ENCODE measurements around the gene SETD3.

The SETD3 gene

DNA sequence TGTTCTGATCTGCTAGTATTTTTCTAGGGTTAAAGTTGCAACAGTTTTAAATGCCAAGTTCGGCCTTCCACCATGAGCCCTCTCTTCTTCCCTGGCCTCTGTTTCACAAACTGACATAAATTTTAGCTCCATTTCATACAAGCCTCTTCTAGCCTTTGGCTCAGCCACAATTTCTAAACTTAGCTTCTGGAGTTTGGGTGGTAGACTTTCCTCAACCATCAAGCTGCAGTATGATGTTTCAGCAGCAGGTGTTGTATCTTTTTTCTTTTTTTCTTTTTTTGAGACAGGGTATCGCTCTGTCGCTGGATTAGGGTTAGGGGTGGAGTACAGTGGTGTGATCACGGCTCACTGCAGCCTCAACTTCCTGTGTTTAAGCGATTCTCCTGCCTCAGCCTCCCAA is 29.4 kb downstream of the SETD3 start:
- no peak for DNase-seq

DNA sequence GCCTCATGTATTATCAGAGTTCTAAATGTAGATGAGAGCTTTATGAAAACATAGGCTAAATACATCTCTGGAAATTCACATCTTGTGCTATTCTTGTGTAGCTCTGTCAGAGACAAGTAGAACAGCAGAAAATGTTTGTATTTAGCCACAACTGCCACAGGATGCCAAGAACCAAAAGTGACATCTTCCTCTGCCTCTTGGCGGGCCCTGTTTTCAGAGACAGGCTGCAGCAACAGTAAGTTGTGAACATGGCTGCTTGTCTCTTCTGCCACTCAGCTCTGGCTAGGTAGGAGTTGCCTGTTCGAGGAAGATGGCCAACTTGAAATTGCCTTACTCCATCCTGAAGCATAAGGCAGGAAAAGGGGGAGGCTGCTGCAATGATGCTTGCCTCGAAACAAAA is 30.4 kb downstream of the SETD3 start:
- no peak for DNase-seq

DNA sequence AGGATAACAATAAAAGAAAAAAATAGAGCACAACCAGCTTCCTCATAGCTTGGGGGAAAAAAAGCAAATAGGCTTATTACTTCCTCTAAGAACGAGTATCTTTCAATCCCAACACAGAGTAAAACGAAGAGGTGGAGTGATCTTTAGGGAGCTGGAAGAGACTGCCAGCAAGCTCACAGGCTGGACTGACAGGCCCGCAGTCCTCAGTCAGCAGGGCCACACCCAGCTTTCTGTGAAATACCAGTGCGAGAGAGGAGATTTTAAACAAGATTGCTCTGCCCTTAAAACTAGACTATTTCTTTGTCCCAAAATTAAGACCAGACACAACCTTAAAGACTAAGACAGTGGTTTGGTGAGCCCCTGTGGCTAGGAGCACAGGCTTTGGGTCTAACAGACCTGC is 32.9 kb downstream of the SETD3 start:
- no peak for DNase-seq

DNA sequence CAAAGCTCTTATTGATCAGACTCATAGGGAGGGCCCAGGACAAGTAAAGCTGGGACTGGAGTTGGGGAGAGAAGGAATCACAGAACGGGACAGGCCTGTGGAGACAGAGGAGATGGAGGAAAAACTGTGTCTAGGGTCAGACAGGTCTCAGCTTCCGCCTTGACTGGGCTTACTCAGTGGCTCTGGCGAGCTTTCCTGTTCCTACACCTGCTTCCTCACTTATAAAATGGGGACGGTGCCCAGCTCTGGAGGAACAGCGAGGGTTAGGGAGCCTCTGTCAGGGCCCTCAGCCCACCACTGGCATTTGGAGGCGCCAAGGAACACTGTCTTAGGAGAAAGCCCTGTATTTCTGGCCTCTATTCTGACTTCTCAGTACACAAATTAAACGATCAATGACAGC is 34.7 kb downstream of the SETD3 start:
- DNase-seq: no peak

DNA sequence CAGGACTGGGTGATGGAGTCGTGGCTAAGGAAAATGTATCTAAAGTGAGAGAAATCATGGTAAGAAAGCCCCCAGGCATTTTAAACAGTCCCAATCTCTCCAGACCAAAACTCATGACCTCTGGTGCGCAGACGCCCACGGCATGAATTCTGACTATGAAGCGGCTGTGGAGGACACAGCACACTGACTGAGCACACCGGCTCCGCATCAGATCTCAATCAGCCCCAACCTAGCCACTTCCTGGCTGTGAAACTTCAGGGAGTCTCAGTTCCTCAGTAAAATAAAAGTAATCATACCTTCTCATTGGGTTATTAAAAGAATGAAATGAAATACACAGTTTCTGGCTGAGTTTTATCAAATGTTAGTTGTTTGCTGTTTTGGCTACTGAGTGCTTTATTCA is 38.7 kb downstream of the SETD3 start:
- no peak for DNase-seq

DNA sequence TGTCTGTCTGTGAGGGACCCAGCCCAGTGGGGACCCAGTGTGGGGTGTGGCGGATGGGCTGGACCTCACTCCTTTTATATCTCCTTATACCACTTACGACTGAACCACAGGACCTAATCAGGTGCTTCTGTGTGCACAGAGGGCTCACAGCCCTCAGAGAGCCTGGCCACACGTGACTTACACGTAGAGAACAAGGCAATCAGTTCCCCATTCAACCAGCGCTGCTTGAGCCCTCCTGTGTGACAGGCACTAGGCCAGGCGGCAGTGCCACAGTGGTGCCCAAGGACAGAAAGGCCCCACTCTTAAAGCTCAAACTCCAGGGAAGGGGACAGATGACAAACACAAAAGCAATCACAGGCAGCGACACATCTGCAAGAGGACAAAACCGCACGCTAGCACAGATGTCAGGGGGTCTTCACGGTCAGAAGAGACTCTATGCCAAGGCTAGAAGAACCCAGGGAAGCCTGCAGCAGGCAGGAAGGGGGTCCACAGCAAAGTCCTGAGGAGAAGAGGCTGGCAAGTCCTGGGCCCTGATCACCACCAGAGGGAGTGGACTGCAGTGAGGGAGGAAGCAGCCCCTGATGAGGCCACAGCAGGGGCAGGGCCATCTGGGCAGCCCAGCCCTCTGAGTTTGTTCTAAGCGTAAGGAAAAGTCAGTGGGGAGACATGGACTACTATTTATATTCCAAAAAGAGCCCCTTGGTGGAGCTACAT is 39.3 kb downstream of the SETD3 start:
- DNase-seq: no peak

DNA sequence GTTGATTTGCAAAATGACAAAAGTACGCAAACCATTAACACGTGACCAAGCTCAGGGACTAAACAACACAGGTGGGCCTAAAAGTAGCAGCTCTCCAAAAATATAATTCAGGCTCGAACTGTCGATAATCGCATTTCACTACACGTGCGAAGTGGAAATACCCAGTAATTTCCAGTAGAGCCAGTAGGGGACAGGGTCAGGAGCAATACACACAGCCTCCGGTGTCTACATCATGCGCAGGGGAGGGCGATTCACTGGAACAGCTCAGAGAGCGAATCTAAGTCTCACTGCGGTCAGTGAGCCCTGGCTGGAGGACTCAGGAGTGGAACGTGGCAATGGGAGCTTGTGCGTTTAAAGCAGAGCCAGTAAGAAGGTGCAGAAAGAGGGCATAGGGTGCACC is 40.4 kb downstream of the SETD3 start:
- no peak for DNase-seq

DNA sequence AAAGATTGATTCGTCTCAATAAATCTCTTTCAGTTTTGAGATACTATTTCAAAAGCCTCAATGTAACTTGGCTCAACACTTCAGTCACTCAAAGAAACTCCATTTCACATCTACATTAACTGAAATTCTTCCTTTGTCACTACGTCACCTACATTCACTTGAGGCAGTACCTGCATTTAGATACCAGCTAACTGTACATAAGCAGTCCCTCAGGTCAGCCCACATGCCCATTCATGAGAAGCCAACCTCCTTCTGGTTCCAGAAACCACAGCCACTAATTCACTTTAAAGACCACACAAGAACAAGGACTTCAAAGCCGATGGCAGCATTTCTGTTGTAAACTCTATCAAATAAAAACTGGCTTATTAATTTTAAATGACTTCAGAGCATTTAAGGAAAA is 43.0 kb downstream of the SETD3 start:
- no peak for DNase-seq

DNA sequence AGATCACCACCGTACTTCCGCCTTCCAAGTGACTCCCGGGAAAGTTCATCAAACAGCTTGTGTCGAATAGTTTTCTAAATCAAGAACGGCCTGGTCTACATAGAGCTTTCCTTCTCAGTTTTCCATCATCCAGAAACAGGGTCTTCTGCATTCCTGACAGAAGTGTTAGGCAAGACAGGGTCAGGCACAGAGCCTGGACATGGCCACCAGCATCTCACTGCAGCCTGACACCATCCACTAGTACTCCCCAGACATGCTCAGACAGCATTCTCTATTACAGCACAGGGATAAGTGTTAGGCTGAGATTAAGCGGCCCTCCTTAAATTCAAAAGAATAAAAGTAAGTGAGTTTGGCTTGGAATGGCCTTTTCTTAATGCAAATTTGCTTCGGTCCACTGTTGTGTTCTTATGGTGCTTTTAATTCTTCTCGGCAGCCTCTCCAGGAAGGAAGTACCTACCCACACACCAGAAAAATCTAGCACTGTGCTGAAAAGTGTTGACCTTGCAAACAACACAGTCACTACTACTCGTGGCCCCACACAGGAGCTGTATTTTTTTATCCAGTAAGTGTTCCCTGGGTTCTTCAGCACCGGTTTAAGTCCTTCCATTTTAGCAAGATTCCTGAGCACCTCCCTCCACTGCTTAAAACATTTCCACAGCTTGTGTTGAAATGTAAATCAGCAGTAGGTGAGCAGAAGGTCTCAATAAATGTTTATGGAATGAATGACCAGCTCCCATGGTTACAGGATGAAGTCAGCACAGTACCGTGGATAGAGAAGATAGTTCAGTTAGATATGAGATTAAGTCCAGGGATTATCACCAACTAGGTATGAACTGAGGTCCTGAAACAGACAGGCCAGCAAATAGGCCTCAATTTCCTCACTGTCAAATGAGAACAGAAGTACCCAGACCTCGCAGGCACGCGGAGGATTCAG is 44.1 kb downstream of the SETD3 start:
- DNase-seq: no peak

DNA sequence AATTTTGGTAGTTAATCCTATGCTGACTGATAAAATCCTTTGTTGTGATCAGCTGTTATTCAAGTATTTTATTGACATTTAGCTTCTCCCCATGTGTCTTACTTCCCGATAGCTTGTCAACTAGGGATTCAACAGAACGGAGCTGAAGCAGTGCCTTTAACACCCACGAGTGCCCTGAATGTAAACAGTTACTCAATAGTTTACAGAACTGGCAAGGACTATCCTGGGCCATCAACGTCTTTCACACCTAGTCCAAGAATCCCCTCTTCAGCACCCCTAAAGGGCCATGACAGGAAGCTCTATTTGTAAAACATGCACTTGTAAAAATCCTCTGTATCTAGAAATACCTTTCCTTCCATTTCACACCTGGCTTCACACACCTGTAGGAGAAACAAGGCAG is 45.3 kb downstream of the SETD3 start:
- DNase-seq: no peak

DNA sequence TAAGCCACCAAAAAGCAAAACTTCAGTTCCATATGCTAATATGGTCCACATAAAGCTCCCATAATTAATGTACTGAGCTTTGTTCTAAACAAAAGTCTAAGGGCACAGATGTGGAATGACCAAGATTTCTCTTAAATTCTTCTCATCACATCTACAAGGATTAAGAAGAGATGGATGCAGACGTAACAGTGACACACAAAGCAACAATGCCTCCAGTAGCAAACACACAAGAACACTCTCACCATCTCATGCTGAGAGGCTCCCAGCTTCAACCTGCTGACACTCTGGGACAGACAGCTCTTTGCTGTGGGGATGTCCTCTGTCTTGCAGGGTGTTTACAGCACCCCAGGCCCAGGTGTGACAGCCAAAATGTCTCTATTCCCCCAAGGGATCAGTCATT is 48.2 kb downstream of the SETD3 start:
- DNase-seq: no peak

DNA sequence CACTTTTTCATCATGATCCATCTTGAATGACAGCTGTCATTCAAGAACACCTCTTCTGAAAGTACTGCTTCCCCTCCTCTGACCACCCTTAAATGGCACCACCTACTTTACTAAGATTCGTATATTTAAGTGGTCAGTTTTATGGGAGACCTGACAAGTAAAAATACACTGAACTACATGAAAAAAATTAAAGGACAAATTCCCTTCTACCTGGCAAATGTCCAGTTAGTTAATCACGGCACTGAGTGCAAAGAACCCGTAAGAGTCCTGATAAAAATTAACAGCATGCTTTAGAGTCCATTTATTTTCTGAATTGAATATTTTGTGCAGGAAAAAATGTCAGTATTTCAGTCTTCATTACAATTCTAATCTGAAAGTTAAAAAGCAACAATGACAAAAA is 48.7 kb downstream of the SETD3 start:
- DNase-seq: no peak

DNA sequence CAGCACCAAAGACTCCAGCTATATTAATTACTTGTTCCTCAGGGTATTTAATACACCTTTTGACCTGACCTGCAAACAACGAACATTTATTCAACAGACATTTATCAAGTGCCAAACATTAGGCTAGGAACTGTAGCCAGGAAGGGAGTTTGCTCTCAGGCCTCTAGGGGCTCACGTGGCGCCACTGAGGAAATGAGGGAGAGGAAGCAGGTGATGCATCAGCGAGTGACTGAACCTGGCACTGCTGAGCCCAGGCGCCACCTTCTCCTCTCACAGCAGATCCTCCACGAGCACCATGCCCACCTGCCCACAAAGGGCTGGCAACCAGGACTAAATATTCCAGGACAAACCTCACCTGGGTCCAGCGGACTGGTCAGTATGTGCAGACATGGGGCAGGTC is 50.2 kb downstream of the SETD3 start:
- no peak for DNase-seq

DNA sequence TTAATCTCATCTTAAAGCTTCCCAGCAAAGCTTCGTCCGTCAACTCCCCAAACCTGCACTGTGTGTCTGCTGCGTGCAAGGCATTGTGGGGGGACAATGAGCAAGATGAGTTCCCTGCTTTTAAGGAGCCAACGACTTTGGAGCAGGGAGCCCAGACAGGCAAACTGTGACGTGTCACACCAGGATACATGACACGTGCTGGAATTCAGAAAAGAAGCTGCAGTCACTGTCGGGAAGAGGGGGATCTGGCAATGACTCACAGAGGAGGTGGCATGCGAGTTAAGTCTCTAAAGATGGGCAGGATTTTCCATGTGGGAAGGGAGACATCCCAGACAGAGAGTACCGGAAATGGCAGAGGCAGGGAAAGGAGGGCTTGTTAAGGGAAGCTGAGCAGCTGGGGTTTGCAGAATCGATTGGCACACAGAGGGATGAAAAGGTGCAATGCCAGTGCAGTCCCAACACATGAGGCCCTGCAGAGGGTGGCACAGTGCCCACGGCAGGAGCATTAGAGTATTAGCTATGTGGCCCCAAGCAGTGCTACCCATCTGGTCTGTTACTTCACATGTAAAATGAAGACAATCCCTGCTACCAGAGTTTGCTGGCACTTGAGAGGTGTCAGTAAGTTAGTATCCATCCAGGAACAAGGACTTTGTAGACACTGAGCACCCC is 52.9 kb downstream of the SETD3 start:
- no peak for DNase-seq

DNA sequence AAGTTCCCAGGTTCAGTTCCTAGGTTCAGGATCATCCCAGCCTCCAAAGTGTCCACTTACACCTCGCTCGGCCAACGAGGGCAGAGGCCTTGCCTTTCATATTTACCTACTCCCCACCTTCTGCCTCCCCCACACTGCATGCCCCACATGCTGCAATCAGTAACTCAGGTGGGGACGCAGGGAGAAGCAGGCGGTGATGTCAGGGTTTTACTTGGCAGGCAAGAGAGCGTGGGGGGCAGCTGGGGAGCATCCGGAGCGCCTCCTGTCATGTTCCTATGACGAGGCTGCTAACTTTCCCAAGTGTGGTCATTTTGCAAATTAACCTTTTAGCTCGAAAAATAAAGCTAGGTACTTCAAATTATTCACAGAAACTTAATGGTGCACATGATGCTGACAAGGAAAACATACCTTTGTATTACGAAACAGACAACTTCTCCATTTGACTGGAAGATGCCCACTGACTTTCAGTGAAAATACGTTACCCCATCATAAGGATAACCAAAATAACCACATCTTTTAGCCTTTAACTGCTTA is 53.8 kb downstream of the SETD3 start:
- DNase-seq: no peak

DNA sequence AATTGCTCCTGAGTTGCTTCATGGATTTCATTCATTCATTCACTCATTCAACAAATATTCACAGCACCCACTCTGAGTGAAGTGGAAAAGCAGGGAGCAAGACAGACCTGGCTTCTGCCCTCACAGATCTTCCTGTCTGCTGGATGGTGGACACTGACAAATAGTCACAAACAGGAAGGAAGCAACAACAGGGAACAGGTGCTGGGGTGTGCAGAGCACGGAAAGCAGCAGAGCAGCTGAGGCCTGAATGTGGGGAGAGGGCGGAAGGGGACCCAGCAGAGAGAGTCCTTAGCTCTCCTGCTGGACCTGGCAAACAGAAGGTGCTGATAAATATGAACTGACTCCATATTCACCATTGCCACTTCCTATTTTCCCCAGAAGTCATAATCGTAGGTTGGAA is 54.4 kb downstream of the SETD3 start:
- DNase-seq: no peak

DNA sequence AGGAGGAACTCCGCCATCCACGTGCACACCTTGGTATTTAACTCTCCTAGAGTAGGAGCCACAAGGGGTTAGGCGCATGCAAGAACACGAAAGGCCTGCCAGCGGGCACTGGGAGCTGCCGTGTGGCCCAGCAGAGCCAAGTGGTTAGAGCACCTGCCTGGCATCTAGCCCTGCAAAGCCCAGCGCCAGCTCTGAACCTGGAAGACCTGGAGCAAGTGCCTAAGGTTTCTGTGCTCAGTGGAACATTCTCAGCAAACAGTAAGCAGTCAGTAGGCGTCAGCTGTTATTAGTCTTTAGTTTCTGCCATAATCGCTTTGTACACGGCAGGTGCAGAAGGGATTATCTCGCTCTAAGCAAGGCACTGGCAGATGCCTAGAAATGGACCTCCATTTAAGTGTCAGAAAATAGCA is 55.4 kb downstream of the SETD3 start:
- DNase-seq: no peak

DNA sequence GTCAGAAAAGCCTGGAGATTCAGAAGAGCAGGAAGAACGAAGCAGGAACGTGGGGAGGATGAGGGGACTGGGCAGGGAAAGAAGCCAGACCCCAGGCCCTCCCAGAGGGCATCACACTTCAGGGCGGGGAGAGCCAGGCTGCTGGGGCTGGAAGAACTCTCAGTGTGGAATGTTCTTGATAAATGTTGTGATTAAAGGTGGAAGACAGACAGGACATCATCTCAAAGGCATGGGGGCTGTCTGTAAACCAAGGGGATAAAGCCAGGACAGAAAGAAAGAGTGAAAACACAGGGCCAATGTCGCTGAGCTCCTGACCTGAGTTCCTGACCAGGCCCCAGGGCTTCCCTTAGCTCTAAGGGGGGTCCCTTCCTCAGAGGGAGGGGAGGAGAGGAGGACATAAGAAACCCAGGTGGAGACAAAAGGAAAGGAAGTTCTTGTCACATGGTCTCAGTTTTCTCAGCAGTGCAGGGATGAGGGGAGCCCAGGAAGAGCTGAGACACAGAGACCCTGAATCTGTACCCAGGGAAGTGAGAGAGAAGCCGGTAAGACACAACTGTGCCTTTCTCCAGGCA is 56.3 kb downstream of the SETD3 start:
- DNase-seq: no peak

DNA sequence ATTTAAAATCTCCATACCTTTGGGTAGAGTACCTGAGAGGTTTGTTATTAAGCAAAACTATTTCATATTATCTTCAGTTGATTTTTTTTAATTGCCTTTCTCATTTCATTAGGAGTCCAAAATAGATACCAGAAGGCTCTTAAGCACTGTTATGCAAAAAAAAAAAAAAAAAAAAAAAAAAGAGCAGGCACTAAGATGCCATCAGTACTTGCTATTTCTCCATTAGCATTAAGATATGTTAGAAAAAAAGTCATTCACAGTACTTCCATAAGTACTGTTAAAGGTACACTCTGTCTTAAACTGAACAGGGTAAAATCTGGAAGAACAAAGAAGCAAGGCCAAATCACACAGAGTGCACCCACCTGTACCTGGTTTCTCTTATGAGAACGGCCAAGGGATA is 57.2 kb downstream of the SETD3 start:
- DNase-seq: no peak

DNA sequence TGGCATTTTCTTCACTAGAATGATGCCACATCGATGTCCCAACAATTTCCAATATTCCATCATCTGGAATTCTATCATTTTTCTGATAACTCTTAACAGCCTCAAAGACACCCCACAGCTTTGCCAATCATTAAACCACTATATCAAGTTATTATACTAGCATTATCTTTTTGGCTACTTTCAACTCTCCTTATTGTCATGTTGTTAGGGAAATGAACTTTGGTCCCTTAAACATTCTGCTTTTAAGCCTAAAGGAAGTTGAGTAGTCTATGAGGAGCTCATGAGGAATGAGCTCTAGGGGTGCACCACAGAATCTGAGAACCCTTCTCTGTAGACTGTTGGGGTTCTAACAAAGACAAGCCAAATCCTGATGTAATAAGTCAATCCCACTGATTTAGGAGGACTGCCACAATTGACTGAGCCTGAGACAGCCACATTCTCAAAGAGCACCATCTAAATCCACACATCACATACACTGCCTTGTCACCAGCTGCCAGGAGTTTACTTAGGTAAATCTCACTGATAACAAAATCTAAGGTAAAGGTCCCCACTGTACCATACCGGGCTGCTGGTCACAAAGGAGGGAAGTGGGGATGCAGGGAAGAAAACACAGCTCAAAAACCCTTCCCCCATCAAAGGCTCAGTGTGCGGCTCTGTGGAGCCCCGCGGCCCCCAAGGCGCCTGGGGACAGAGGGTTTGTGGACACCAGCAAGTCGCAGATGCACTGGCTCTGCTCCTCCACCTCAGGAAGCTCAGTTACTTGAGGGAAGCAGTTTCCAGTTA is 58.2 kb downstream of the SETD3 start:
- DNase-seq: no peak

DNA sequence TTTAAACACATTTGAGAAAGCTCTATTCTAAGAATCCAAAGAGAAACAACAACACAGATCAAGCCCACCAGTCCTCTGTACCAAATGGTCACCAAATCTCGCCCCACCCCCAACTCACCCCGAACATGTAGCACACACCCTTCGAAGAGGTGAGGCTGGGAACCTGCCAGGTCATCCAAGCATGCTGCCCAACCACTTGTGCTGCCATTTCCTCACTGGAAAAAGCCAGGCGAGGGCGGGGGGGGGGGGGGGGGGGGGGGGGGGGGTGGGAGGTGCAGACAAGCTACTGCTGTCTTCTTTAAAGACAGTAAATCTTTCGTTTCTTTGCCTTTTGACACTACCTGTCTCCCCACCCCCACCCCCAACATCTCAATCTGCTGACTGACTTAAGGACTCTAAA is 59.9 kb downstream of the SETD3 start:
- DNase-seq: no peak

DNA sequence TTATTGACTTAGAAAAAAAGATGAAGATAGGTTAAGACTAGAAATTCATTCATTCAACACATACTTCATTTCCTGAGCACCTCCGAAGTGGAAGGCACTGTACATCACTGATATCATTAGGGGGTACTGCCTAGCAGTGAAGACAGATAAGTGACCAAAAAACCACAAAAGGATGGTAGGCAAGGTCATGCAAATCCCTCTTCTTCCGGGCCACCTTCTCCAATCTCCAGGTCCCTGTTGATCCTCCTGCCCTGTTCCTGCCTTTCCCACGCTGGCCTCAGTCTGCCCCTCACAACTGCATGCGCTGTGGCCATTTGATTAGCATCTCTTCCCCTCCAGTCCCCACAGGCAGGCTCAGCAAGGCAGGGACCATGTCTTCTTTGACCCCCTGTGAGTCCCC is 60.8 kb downstream of the SETD3 start:
- DNase-seq: no peak
